DMS53 treated with DMSO at 0.1 percent for 48 hours (cell line): ENCODE data around the gene RANBP3.
"Not testable (repeated sequence)": the region's sequence is repeated elsewhere in the genome, so short reads cannot be mapped to it uniquely, and the experiment has no call there.

ENCODE experiments used
- DNase-seq: peaks from one replicate; lab custom pipeline; 2025; ENCODE audit not compliant: unreplicated experiment; lab: John Stamatoyannopoulos, UW

Gene RANBP3

GRCh38 chr19:5890099-5890498, 87.8 kb downstream of the RANBP3 start:
- DNase-seq = no peak

- DNase-seq = no peak
Observed at GRCh38 chr19:5889288-5889971, 88.5 kb downstream of the RANBP3 start.

GRCh38 chr19:5884065-5884811, 93.7 kb downstream of the RANBP3 start:
- DNase-seq = not testable (repeated sequence)

- DNase-seq = not testable (repeated sequence)
Observed at GRCh38 chr19:5883157-5883873, 94.6 kb downstream of the RANBP3 start.

- no peak for DNase-seq
Observed at GRCh38 chr19:5882421-5882968, 95.4 kb downstream of the RANBP3 start.

- DNase-seq = no peak
Observed at GRCh38 chr19:5881543-5882299, 96.2 kb downstream of the RANBP3 start.

GRCh38 chr19:5880604-5881078, 97.3 kb downstream of the RANBP3 start:
- no peak for DNase-seq

GRCh38 chr19:5880196-5880595, 97.7 kb downstream of the RANBP3 start:
- DNase-seq = no peak

GRCh38 chr19:5877882-5878281, 100.1 kb downstream of the RANBP3 start:
- DNase-seq = no peak

- DNase-seq = no peak
Observed at GRCh38 chr19:5877427-5877826, 100.5 kb downstream of the RANBP3 start.

- not testable (repeated sequence) for DNase-seq
Observed at GRCh38 chr19:5874496-5874895, 103.4 kb downstream of the RANBP3 start.

GRCh38 chr19:5873617-5874199, 104.2 kb downstream of the RANBP3 start:
- DNase-seq = no peak

GRCh38 chr19:5870986-5871394, 107.0 kb downstream of the RANBP3 start:
- DNase-seq = no peak

GRCh38 chr19:5867201-5868136, 110.5 kb downstream of the RANBP3 start:
- no peak for DNase-seq
